Measurements from ENCODE around the gene SELENOT.

The SELENOT gene

DNA sequence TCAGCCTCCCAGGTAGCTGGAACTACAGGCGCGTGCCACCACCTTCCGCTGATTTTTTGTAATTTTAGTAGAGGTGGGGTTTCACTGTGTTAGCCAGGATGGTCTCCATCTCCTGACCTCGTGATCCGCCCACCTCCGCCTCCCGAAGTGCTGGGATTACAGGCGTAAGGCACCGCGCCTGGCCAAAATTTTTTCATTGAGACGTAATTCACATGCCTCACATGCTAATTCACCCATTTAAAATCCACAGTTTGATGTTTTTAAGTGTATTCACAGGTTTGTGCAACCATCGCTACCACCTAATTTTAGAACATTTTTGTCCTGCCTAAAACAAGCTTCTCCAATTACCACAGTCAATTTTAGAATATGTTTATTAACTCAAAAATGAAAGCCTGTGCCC, 37.1 kb downstream of the SELENOT start:
- TF ChIP-seq, protein P1, sequence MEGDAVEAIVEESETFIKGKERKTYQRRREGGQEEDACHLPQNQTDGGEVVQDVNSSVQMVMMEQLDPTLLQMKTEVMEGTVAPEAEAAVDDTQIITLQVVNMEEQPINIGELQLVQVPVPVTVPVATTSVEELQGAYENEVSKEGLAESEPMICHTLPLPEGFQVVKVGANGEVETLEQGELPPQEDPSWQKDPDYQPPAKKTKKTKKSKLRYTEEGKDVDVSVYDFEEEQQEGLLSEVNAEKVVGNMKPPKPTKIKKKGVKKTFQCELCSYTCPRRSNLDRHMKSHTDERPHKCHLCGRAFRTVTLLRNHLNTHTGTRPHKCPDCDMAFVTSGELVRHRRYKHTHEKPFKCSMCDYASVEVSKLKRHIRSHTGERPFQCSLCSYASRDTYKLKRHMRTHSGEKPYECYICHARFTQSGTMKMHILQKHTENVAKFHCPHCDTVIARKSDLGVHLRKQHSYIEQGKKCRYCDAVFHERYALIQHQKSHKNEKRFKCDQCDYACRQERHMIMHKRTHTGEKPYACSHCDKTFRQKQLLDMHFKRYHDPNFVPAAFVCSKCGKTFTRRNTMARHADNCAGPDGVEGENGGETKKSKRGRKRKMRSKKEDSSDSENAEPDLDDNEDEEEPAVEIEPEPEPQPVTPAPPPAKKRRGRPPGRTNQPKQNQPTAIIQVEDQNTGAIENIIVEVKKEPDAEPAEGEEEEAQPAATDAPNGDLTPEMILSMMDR (IDR thresholded peaks at IDR 0.05; ENCODE audit: extremely low read depth, insufficient read depth, missing control alignments) = no peak
- in situ Hi-C loops (cut with MboI; ENCODE audit: low pct_unique_long_range_greater_than_20kb, low sequenced_read_pairs, unreplicated experiment) = no loop called here
- DNase-seq (ENCODE audit: low spot score) = no peak

DNA sequence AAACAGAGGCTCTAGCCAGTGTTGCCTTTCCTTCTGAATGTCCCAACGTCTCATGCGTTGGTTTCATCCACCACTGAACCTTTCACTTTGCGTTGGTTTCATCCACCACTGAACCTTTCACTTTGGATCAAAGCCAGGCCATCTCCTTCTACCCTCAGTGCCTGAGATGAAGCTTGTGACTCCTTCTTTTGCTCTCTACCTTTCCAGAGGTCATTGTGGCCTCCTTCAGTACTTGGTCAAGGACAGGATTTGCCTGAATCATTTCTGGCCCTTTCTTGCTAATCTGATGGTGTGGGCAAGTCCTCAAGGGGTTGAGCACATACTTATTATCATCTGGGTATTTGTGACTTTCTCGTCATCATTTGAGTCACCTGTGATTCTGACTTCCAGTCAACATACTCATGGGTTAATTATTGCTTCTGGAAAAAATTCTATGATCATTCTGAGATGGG, 50.0 kb downstream of the SELENOT start:
- no peak for DNase-seq (ENCODE audit: low spot score)
- in situ Hi-C loops (cut with MboI; ENCODE audit: low pct_unique_long_range_greater_than_20kb, low sequenced_read_pairs, unreplicated experiment) = no loop called here
- TF ChIP-seq, protein P1 (IDR thresholded peaks at IDR 0.05; ENCODE audit: extremely low read depth, insufficient read depth, missing control alignments) = no peak

DNA sequence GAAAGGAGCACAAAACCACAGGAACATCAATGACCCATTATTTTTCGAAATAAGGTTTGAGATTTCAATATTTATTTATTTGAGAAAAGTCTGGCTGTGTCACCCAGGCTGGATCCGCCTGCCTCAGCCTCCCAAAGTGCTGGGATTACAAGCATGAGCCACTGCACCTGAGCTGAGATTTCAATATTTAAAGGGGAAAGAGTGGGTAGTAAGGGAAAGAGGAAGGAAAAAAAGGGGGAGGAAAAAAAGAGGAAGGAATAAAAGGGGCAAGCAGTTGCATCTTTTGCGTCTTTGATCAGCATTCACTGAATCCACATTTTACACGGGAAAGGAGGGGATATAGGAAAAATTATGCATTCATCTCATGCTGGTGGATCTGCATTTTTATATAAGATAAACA, 53.2 kb downstream of the SELENOT start:
- DNase-seq (ENCODE audit: low spot score) = no peak
- in situ Hi-C loops (cut with MboI; ENCODE audit: low pct_unique_long_range_greater_than_20kb, low sequenced_read_pairs, unreplicated experiment) = no loop called here
- TF ChIP-seq, protein P1 (IDR thresholded peaks at IDR 0.05; ENCODE audit: extremely low read depth, insufficient read depth, missing control alignments) = no peak

DNA sequence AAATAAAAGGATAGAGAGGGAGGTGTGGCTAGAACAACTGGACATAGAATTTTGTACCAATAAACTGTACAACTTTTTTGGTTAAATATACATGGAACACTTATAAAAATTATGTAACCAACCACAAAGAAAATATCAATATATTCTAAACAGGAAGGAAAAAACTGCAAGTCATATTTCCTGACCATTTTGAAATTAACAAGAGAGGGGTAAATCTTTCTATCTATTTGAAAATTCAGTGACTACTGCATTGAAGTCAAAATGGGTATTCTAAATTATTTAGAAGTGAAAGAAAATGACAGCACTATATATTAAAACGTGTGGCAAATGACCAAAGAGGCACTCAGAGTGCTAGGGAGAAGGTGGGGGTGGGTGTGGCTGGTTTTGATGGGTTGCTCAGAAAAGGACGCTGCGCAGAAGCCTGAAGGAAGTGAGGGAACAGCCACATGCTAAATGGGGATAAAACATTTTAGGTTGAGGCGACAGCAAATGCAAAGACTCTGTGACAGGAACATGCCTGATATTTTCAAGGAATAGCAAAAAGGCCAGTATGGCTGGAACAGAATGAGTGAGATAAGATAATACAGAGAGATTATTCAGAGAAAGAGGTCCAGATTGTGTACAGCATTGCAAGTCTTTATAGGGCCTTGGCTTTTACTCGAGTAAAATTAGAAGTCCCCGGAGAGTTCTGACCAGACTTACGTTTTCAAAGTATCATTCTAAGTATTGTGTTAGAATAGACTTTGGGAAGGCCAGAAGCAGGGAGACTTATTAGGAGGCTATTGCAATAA, 59.5 kb downstream of the SELENOT start:
- TF ChIP-seq, protein P1 (IDR thresholded peaks at IDR 0.05; ENCODE audit: extremely low read depth, insufficient read depth, missing control alignments) = no peak
- in situ Hi-C loops (cut with MboI; ENCODE audit: low pct_unique_long_range_greater_than_20kb, low sequenced_read_pairs, unreplicated experiment) = no loop called here
- DNase-seq (ENCODE audit: low spot score) = no peak

DNA sequence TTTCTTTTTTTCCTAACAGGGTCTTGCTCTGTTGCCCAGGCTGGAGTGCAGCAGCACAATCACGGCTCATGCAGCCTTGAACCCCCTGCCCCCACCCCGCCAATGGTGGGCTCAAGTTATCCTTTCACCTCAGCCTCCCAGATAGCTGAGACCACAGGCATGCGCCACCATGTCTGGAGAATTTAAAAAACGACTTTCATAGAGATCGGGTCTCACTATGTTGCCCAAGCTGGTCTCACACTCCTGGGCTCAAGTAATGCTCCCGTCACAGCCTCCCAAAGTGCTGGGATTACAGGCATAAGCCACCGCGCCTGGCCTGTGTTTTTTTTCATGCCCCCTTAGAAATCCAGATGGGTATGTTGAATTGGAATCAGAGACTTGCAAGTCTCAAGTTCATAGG, 60.3 kb downstream of the SELENOT start:
- in situ Hi-C loops (cut with MboI; ENCODE audit: low pct_unique_long_range_greater_than_20kb, low sequenced_read_pairs, unreplicated experiment) = no loop called here
- TF ChIP-seq, protein P1 (IDR thresholded peaks at IDR 0.05; ENCODE audit: extremely low read depth, insufficient read depth, missing control alignments) = no peak
- DNase-seq (ENCODE audit: low spot score) = no peak

DNA sequence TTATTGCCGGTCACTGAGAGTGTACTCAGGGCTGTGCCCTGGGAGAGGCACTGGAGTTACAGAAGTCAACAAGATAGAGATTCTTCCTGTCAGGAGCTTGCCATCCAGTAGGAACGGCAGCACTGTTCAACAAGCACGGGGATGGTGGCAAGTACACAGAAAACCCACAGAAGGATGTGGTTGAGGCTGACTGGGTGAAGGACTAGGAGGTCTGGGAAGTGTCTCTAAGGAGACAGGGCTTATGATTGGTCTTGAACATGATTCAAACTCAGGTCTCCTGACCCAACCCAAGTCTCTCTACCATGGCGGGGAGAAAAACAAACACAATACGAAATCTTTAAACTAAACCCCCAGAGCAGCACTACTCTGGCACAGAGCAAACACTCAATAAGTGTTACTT, 63.0 kb downstream of the SELENOT start:
- no peak for DNase-seq (ENCODE audit: low spot score)

More for the DNA sequence above, 63.0 kb downstream of the SELENOT start:
- in situ Hi-C loops (cut with MboI; ENCODE audit: low pct_unique_long_range_greater_than_20kb, low sequenced_read_pairs, unreplicated experiment) = no loop called here
- TF ChIP-seq, protein P1 (IDR thresholded peaks at IDR 0.05; ENCODE audit: extremely low read depth, insufficient read depth, missing control alignments) = no peak

All from GM13977 (cell line).